Neural cell (in vitro differentiated cells): ENCODE data around the gene ARL3. TPM values are rescaled to one million over a fixed set of nuclear protein-coding genes. Genes with fewer than 3 reads are reported as not detected.

Experiments
- H2AFZ ChIP-seq: fragments of 200-600, 300-800 bp; sonication (generic), shearing (Covaris generic); 2 replicates; pipeline ENCODE4 v1.6.0; 2014; ENCODE audit warnings: low read depth, mild to moderate bottlenecking, antibody characterized with exemption, low read length, moderate library complexity
- H3F3A ChIP-seq: fragments of 200-600 bp; shearing (Covaris generic); 2 replicates; pipeline ENCODE4 v1.6.1; 2016; ENCODE audit warnings: mild to moderate bottlenecking, moderate library complexity, mixed read lengths, antibody characterized with exemption, low read length; ENCODE audit not compliant: insufficient read depth, poor library complexity, severe bottlenecking
- H3K27ac ChIP-seq: fragments of 200-600, 300-800 bp; sonication (generic), shearing (Covaris generic); 2 replicates; pipeline ENCODE4 v1.5.1; 2014; ENCODE audit warnings: mild to moderate bottlenecking, low read length, moderate library complexity
- H3K27me3 ChIP-seq: fragments of 300-800, 200-600 bp; sonication (generic), shearing (Covaris generic); 2 replicates; pipeline ENCODE4 v1.6.0; 2014; ENCODE audit warnings: mild to moderate bottlenecking, low read depth, low read length, moderate library complexity; ENCODE audit not compliant: insufficient read depth
- H3K36me3 ChIP-seq: fragments of 300-800, 200-600 bp; sonication (generic), shearing (Covaris generic); 2 replicates; pipeline ENCODE4 v1.5.1; 2014; ENCODE audit warnings: mild to moderate bottlenecking, antibody characterized with exemption, low read length, moderate library complexity; ENCODE audit not compliant: insufficient read depth
- H3K4me2 ChIP-seq: fragments of 300-800, 200-600 bp; sonication (generic), shearing (Covaris generic); 2 replicates; pipeline ENCODE4 v1.6.0; 2014; ENCODE audit warnings: mild to moderate bottlenecking, low read length
- H3K4me3 ChIP-seq: fragments of 300-800, 200-600 bp; sonication (generic), shearing (Covaris generic); 2 replicates; pipeline ENCODE4 v1.5.1; 2014; ENCODE audit warnings: mild to moderate bottlenecking, low read length, moderate library complexity
- H3K79me2 ChIP-seq: fragments of 200-600 bp; shearing (Covaris generic); replicated peaks from 2 replicates; pipeline ENCODE4 v1.6.0; 2014; ENCODE audit warnings: mild to moderate bottlenecking, low read length, moderate library complexity; ENCODE audit not compliant: insufficient read depth
- H3K9ac ChIP-seq: fragments of 300-800, 200-600 bp; sonication (generic), shearing (Covaris generic); 2 replicates; pipeline ENCODE4 v1.6.1; 2016; ENCODE audit warnings: mild to moderate bottlenecking, low read length, mixed read lengths
- H3K9me2 ChIP-seq: fragments of 200-600 bp; shearing (Covaris generic); 2 replicates; pipeline ENCODE4 v1.6.1; 2016; ENCODE audit warnings: mild to moderate bottlenecking, low read length, mixed read lengths; ENCODE audit not compliant: insufficient read depth
- H3K9me3 ChIP-seq: fragments of 200-600, 300-800 bp; sonication (generic), shearing (Covaris generic); 2 replicates; pipeline ENCODE4 v1.6.1; 2016; ENCODE audit warnings: mild to moderate bottlenecking, mixed run types, low read length, moderate library complexity, mixed read lengths
- H4K20me1 ChIP-seq: fragments of 200-600 bp; shearing (Covaris generic); 2 replicates; pipeline ENCODE4 v1.6.1; 2016; ENCODE audit warnings: mild to moderate bottlenecking, mixed run types; ENCODE audit not compliant: insufficient read depth
- EP300 ChIP-seq: fragments of 450-650 bp; conservative IDR thresholded peaks from 2 replicates; pipeline ENCODE4 v1.6.1; 2014; ENCODE audit warnings: antibody characterized with exemption, mild to moderate bottlenecking, moderate library complexity; ENCODE audit not compliant: poor library complexity, severe bottlenecking
- EZH2 ChIP-seq: fragments of 200-600, 300-800 bp; shearing (Covaris generic), sonication (generic); IDR thresholded peaks from 2 replicates; pipeline ENCODE4 v1.6.1; 2014; ENCODE audit warnings: antibody characterized with exemption, low read length, borderline replicate concordance, mild to moderate bottlenecking; ENCODE audit not compliant: insufficient read depth, poor library complexity, severe bottlenecking
- MXI1 ChIP-seq: fragments of 450-650 bp; conservative IDR thresholded peaks from 2 replicates; pipeline ENCODE4 v1.6.1; 2014; ENCODE audit warnings: antibody characterized with exemption, mild to moderate bottlenecking; ENCODE audit not compliant: poor library complexity, severe bottlenecking
- POLR2AphosphoS5 ChIP-seq: IDR thresholded peaks from 2 replicates; pipeline ENCODE4 v1.6.1; 2012
- RAD21 ChIP-seq: fragments of 450-650 bp; conservative IDR thresholded peaks from 2 replicates; pipeline ENCODE4 v1.6.1; 2014; ENCODE audit warnings: antibody characterized with exemption, mild to moderate bottlenecking, moderate library complexity
- SMC3 ChIP-seq: fragments of 450-650 bp; conservative IDR thresholded peaks from 2 replicates; pipeline ENCODE4 v1.6.1; 2014; ENCODE audit warnings: antibody characterized with exemption, mild to moderate bottlenecking, moderate library complexity; ENCODE audit not compliant: poor library complexity
- TAF1 ChIP-seq: IDR thresholded peaks from 2 replicates; pipeline ENCODE4 v1.6.1; 2012; ENCODE audit warnings: low read depth
- polyA plus RNA-seq: library from polyadenylated mRNA; depleted of rRNA; stranded (reverse); fragments of >200 nt; gene quantifications from 2 replicates; pipeline ENCODE4 v1.2.3, GENCODE V29; 2014
- TF ChIP-seq, protein P1 (sequence below): IDR thresholded peaks from 2 replicates; pipeline ENCODE4 v1.6.1; 2012; ENCODE audit warnings: borderline replicate concordance
- TF ChIP-seq, protein P2 (sequence below): fragments of 450-650 bp; IDR thresholded peaks from 2 replicates; pipeline ENCODE4 v1.5.1; 2014; ENCODE audit warnings: antibody characterized with exemption, mild to moderate bottlenecking, moderate library complexity; ENCODE audit not compliant: poor library complexity, severe bottlenecking

Gene ARL3
- polyA plus RNA-seq, 1 donor from 2014 or later: 56.0 TPM

DNA sequence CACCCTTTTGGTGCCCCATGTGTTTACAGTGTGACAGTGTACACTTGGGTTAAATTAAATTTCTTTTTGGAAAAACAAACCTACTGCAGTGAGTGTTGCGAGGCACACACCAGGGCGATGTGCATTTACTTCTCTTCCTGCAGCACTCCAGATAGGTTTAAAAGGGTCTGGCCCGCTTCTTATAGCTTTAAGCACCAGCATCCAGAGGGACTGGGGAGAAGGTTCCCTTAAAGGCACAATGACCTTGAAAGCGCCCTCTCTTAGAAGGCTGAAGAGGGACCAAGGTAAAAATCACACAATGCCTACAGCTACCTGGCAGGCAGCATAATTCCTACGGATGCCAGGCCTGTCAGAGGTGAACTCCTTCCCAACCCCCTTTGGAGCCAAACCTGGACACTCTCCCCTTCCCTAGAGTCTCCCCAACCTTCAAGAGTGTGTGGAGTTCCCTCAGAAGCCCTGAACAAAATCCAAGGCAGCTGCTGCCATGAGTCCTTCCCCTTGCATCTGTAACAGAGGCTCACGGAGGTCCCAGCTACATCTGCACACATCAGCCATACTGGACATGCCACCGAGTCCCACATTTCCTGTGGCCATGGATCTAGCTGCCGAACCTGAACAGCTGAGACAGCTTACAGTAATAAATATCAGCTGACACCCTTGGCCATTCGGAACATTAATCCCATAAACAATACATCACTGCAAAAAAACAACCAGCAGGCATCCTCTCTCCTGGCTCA, 36.7 kb downstream of the ARL3 start:
- Histone ChIP-seq H3K27ac (peak overlapping the region; percentile 14), H3K79me2 (no peaks in the 10 kb centered on the region), H3K27me3 (no peaks in the 10 kb centered on the region), H3K9me3 (no peaks in the 10 kb centered on the region), H3K9ac (peak overlapping the region; percentile 76), H2AFZ (no peak overlapping the region), H3K4me3 (no peak overlapping the region), H4K20me1 (no peaks in the 10 kb centered on the region), H3K36me3 (peaks cover 5% of the 10 kb centered on the region), H3K9me2 (no peaks in the 10 kb centered on the region), H3K4me2 (no peak overlapping the region), H3F3A (peaks cover 5% of the 10 kb centered on the region)
- TF ChIP-seq, protein P1, sequence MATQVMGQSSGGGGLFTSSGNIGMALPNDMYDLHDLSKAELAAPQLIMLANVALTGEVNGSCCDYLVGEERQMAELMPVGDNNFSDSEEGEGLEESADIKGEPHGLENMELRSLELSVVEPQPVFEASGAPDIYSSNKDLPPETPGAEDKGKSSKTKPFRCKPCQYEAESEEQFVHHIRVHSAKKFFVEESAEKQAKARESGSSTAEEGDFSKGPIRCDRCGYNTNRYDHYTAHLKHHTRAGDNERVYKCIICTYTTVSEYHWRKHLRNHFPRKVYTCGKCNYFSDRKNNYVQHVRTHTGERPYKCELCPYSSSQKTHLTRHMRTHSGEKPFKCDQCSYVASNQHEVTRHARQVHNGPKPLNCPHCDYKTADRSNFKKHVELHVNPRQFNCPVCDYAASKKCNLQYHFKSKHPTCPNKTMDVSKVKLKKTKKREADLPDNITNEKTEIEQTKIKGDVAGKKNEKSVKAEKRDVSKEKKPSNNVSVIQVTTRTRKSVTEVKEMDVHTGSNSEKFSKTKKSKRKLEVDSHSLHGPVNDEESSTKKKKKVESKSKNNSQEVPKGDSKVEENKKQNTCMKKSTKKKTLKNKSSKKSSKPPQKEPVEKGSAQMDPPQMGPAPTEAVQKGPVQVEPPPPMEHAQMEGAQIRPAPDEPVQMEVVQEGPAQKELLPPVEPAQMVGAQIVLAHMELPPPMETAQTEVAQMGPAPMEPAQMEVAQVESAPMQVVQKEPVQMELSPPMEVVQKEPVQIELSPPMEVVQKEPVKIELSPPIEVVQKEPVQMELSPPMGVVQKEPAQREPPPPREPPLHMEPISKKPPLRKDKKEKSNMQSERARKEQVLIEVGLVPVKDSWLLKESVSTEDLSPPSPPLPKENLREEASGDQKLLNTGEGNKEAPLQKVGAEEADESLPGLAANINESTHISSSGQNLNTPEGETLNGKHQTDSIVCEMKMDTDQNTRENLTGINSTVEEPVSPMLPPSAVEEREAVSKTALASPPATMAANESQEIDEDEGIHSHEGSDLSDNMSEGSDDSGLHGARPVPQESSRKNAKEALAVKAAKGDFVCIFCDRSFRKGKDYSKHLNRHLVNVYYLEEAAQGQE: no peak
- TF ChIP-seq MXI1 (no peak), SMC3 (no peak), EZH2 (no peak), POLR2AphosphoS5 (no peak), RAD21 (no peak)
- TF ChIP-seq, protein P2, sequence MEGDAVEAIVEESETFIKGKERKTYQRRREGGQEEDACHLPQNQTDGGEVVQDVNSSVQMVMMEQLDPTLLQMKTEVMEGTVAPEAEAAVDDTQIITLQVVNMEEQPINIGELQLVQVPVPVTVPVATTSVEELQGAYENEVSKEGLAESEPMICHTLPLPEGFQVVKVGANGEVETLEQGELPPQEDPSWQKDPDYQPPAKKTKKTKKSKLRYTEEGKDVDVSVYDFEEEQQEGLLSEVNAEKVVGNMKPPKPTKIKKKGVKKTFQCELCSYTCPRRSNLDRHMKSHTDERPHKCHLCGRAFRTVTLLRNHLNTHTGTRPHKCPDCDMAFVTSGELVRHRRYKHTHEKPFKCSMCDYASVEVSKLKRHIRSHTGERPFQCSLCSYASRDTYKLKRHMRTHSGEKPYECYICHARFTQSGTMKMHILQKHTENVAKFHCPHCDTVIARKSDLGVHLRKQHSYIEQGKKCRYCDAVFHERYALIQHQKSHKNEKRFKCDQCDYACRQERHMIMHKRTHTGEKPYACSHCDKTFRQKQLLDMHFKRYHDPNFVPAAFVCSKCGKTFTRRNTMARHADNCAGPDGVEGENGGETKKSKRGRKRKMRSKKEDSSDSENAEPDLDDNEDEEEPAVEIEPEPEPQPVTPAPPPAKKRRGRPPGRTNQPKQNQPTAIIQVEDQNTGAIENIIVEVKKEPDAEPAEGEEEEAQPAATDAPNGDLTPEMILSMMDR: no peak

DNA sequence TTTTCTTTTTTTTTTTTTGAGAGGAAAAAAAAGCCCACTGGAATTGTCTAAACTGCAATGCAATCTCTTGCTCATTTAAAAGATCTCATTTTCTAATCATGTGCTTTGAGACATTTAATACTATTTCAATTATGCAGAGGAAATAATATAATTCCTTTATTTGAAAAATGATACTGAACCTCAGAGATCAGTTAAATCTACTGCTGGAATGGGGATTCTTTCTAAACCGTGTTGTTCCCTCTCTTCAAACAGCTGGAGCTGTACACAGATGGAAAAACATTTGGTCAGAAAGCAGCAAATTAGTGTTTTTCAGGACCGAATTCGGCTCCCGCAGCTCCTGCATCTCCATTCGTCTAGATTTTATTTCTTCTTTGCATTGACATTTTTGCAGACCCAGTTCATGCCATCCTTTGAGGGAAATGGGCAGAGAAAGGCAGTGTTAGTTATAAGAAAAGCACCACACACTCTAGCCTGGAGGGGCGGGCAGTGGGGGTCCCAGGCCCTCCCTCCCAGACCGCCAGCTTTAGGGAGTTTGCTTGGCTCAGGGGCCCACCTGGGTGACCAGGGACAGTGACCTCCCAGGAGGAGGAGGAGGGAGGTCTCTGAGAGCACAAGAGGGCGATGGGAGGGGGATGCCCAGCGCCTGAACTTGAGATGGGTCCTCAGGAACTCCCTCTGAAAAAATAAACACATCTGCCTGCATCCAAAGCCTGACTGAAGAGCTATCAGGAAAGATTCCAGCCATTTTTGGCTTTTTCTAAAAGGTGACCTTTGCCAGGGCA, 37.5 kb downstream of the ARL3 start:
- H3K36me3 ChIP-seq: peaks cover 5% of the 10 kb centered on the region
- peak overlapping the region; percentile 76 for H3K9ac ChIP-seq
- H2AFZ ChIP-seq: no peak overlapping the region
- H4K20me1 ChIP-seq: no peaks in the 10 kb centered on the region
- no peaks in the 10 kb centered on the region for H3K79me2 ChIP-seq
- H3K27me3 ChIP-seq: no peaks in the 10 kb centered on the region
- TF ChIP-seq EZH2 (no peak), MXI1 (no peak), RAD21 (no peak), EP300 (no peak), POLR2AphosphoS5 (no peak), TAF1 (no peak), SMC3 (no peak)
- TF ChIP-seq, protein P2: no peak
- TF ChIP-seq, protein P1: no peak
- no peaks in the 10 kb centered on the region for H3K9me3 ChIP-seq
- H3F3A ChIP-seq: peaks cover 5% of the 10 kb centered on the region
- peak overlapping the region; percentile 61 for H3K4me3 ChIP-seq
- peak overlapping the region; percentile 95 for H3K27ac ChIP-seq
- no peaks in the 10 kb centered on the region for H3K9me2 ChIP-seq
- peak overlapping the region; percentile 30 for H3K4me2 ChIP-seq
